ENCODE data around the gene PIK3R1. TPM values are rescaled to one million over a fixed set of nuclear protein-coding genes. Genes with fewer than 3 reads are reported as not detected.

Gene PIK3R1
- total RNA-seq, 1 experiment from 2014 or later, result 15.0 TPM

GRCh38 chr5:68306361-68307014 is 90.9 kb downstream of the PIK3R1 start:
- Histone ChIP-seq H3K36me3 (replicated peaks; ENCODE audit: control insufficient read depth, insufficient read depth, low read length) (no peaks in the 10 kb centered on the region), H3K27me3 (ENCODE audit: control insufficient read depth, insufficient read depth, low read length) (no peaks in the 10 kb centered on the region), H3K4me3 (ENCODE audit: insufficient read depth, low read depth, low read length) (no peak overlapping the region)
- no peak for DNase-seq

- H3K27me3 ChIP-seq (ENCODE audit: control insufficient read depth, insufficient read depth, low read length), result no peaks in the 10 kb centered on the region
- no peaks in the 10 kb centered on the region for H3K36me3 ChIP-seq (replicated peaks; ENCODE audit: control insufficient read depth, insufficient read depth, low read length)
- DNase-seq, result no peak
- H3K4me3 ChIP-seq (ENCODE audit: insufficient read depth, low read depth, low read length), result no peak overlapping the region
These were observed 97.8 kb downstream of the PIK3R1 start for GRCh38 chr5:68313336-68313735.

- Histone ChIP-seq H3K36me3 (replicated peaks; ENCODE audit: control insufficient read depth, insufficient read depth, low read length) (no peaks in the 10 kb centered on the region), H3K27me3 (ENCODE audit: control insufficient read depth, insufficient read depth, low read length) (no peaks in the 10 kb centered on the region), H3K4me3 (ENCODE audit: insufficient read depth, low read depth, low read length) (no peak overlapping the region)
- no peak for DNase-seq
These were observed 98.9 kb downstream of the PIK3R1 start for GRCh38 chr5:68314465-68314864.

GRCh38 chr5:68315679-68316271 is 100.2 kb downstream of the PIK3R1 start:
- DNase-seq, result peak; percentile 12
- Histone ChIP-seq H3K27me3 (ENCODE audit: control insufficient read depth, insufficient read depth, low read length) (no peaks in the 10 kb centered on the region), H3K4me3 (ENCODE audit: insufficient read depth, low read depth, low read length) (no peak overlapping the region), H3K36me3 (replicated peaks; ENCODE audit: control insufficient read depth, insufficient read depth, low read length) (no peaks in the 10 kb centered on the region)

GRCh38 chr5:68316469-68316868 is 100.9 kb downstream of the PIK3R1 start:
- DNase-seq, result no peak
- Histone ChIP-seq H3K36me3 (replicated peaks; ENCODE audit: control insufficient read depth, insufficient read depth, low read length) (no peaks in the 10 kb centered on the region), H3K4me3 (ENCODE audit: insufficient read depth, low read depth, low read length) (no peak overlapping the region), H3K27me3 (ENCODE audit: control insufficient read depth, insufficient read depth, low read length) (no peaks in the 10 kb centered on the region)

- no peak for DNase-seq
- Histone ChIP-seq H3K36me3 (replicated peaks; ENCODE audit: control insufficient read depth, insufficient read depth, low read length) (no peaks in the 10 kb centered on the region), H3K4me3 (ENCODE audit: insufficient read depth, low read depth, low read length) (no peak overlapping the region), H3K27me3 (ENCODE audit: control insufficient read depth, insufficient read depth, low read length) (no peaks in the 10 kb centered on the region)
These were observed 102.1 kb downstream of the PIK3R1 start for GRCh38 chr5:68317646-68318045.

- no peaks in the 10 kb centered on the region for H3K27me3 ChIP-seq (ENCODE audit: control insufficient read depth, insufficient read depth, low read length)
- no peaks in the 10 kb centered on the region for H3K36me3 ChIP-seq (replicated peaks; ENCODE audit: control insufficient read depth, insufficient read depth, low read length)
- H3K4me3 ChIP-seq (ENCODE audit: insufficient read depth, low read depth, low read length), result no peak overlapping the region
- DNase-seq, result no peak
These were observed 103.6 kb downstream of the PIK3R1 start for GRCh38 chr5:68318955-68319705.

GRCh38 chr5:68319706-68320412 is 104.3 kb downstream of the PIK3R1 start:
- DNase-seq, result no peak
- H3K36me3 ChIP-seq (replicated peaks; ENCODE audit: control insufficient read depth, insufficient read depth, low read length), result no peaks in the 10 kb centered on the region

GRCh38 chr5:68320413-68320986 is 104.9 kb downstream of the PIK3R1 start:
- Histone ChIP-seq H3K4me3 (ENCODE audit: insufficient read depth, low read depth, low read length) (no peak overlapping the region), H3K36me3 (replicated peaks; ENCODE audit: control insufficient read depth, insufficient read depth, low read length) (no peaks in the 10 kb centered on the region), H3K27me3 (ENCODE audit: control insufficient read depth, insufficient read depth, low read length) (no peaks in the 10 kb centered on the region)
- no peak for DNase-seq

More at GRCh38 chr5:68319706-68320412, 104.3 kb downstream of the PIK3R1 start:
- Histone ChIP-seq H3K4me3 (ENCODE audit: insufficient read depth, low read depth, low read length) (no peak overlapping the region), H3K27me3 (ENCODE audit: control insufficient read depth, insufficient read depth, low read length) (no peaks in the 10 kb centered on the region)

GRCh38 chr5:68325065-68325580 is 109.6 kb downstream of the PIK3R1 start:
- Histone ChIP-seq H3K27me3 (ENCODE audit: control insufficient read depth, insufficient read depth, low read length) (no peaks in the 10 kb centered on the region), H3K4me3 (ENCODE audit: insufficient read depth, low read depth, low read length) (no peak overlapping the region), H3K36me3 (replicated peaks; ENCODE audit: control insufficient read depth, insufficient read depth, low read length) (no peaks in the 10 kb centered on the region)
- no peak for DNase-seq

GRCh38 chr5:68329554-68330255 is 114.1 kb downstream of the PIK3R1 start:
- Histone ChIP-seq H3K36me3 (replicated peaks; ENCODE audit: control insufficient read depth, insufficient read depth, low read length) (no peaks in the 10 kb centered on the region), H3K27me3 (ENCODE audit: control insufficient read depth, insufficient read depth, low read length) (no peaks in the 10 kb centered on the region), H3K4me3 (ENCODE audit: insufficient read depth, low read depth, low read length) (no peak overlapping the region)
- DNase-seq, result no peak

GRCh38 chr5:68330574-68330973 is 115.0 kb downstream of the PIK3R1 start:
- Histone ChIP-seq H3K4me3 (ENCODE audit: insufficient read depth, low read depth, low read length) (no peak overlapping the region), H3K27me3 (ENCODE audit: control insufficient read depth, insufficient read depth, low read length) (no peaks in the 10 kb centered on the region), H3K36me3 (replicated peaks; ENCODE audit: control insufficient read depth, insufficient read depth, low read length) (no peaks in the 10 kb centered on the region)
- no peak for DNase-seq

GRCh38 chr5:68331192-68332079 is 115.9 kb downstream of the PIK3R1 start:
- no peak overlapping the region for H3K4me3 ChIP-seq (ENCODE audit: insufficient read depth, low read depth, low read length)
- no peaks in the 10 kb centered on the region for H3K36me3 ChIP-seq (replicated peaks; ENCODE audit: control insufficient read depth, insufficient read depth, low read length)
- no peaks in the 10 kb centered on the region for H3K27me3 ChIP-seq (ENCODE audit: control insufficient read depth, insufficient read depth, low read length)
- no peak for DNase-seq

Data from H7 (cell line).